ENCODE results near the gene DDHD1.

DNA sequence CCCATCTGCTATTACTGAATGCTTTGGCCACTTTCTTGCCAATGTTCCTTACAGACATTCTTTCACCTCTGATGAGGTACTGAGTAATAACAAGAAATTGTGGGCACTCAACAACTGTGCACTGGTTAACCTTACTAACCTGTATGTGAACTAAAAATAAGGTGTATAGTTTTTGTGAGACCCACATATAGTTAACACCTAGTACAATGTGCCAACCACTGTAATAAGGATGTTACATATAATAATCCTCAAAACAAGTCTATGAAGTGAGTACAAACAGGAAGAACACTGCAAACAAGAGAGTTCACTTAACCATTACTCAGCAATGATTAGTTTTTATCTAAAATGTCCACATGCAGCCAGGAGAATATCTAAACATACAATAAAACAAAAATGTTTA is 4.5 kb downstream of the DDHD1 start:
- TF ChIP-seq POLR2A (IDR thresholded peaks at IDR 0.05; ENCODE audit: low read depth, low read length), result no peak
- no peak for TF ChIP-seq TAF1 (IDR thresholded peaks at IDR 0.05; ENCODE audit: low read depth, low read length)
- no peak for TF ChIP-seq SPI1 (IDR thresholded peaks at IDR 0.05; ENCODE audit: low read depth, low read length)

All from GM12891 (cell line).